ENCODE measurements around the gene POMZP3.
"Not testable (repeated sequence)": the region's sequence is repeated elsewhere in the genome, so short reads cannot be mapped to it uniquely, and the experiment has no call there.

POMZP3 gene

DNA sequence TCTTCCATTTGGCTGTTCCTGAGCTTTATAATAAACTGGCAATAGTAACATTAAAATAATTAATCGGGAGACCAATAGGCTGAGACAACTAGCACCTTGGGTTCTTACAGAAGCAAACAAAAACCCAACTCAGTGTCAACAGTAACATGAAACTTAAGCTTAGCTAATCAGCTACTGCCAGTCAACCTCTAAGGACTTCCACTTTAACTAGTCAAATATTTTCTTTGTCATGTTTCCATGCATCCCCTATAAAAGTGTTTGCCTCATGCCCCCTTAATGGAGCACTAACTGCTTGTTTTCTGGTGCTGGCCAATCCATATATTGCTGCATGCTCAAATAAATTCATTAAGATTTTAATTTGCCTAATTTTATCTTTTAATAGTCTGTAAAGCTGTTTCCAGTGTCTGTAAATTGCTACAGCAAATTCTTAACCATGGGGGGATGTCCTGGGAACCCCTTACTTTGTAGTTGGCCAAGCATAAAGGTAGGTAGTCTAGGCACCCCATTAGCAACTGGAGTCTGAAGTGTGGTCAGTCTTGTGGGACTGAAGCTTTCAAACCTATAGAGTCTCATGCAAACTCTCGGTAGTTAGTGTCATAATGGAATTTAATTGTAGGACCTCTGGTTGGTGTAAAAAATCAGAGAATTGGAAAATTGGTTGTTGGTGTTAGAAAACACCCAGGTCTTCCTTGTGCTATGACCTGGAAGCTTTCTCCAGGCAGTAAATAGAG, 40.3 kb downstream of the POMZP3 start:
- DNase-seq = not testable (repeated sequence)

DNA sequence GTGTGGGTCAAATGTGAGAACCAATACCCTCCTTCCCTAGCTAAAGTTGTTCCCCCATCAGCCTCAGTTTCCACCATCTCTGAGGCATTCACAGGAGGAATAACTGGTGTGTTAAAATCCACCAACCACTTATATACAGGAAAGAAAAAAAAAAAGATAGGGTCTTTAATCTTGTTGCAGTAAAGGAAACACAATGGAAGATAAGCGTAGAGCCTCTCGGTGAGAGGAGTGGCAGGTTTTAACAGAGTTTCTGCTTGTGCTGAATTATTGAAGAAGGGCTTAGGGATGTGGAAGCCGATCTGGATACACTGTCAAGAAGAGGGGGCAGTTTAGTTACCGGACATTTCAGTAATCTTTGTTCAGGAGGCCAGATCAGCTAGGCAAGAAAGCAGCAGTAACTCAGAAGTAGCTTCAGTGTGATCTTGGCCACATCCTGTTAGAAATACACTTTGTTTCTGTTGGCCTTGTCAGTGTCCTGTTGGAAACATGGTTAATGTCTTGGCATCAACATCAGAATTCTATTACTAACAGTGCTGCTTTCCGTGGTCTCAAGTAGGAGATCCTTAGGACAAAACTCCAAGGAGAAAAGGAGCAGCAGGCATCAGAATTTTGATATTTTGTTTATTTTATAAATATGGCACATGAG, 43.3 kb downstream of the POMZP3 start:
- DNase-seq = not testable (repeated sequence)

DNA sequence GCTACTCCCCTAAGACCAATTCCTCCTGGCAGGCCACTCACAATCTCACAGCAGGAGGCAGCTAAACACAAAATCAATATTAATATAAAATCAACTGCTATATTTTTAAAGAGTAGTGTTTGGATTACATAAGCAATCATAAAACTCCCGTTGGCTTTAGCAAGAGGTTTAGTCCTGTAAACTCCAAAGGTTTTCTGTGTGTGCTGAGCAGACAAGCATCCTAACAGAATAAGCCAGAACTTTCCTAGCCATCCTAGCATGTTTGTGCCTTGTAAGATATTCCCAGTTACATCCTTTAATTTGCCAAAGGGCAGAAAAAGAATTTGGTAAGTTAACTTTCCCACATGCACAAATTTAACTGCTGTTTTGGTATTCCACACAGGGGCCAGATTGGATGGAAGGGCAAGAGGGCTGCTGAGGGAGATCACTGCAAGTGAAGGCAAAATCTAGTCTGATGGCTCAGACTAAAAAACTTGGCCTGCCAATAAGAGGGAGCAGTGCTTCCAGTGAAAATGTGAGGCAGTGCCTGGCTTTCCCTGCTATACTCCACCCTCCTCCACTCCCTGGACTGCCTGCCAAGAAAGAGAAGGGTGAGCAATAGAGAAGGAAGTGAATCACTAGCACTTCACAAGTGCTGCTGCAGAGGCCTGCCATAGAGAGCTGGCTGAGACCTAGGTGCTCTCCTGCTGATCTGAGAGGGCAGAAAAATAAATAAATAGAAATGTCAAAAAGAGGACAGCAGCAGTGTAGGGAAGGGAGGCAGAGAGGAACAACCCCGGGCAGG, 44.0 kb downstream of the POMZP3 start:
- DNase-seq = not testable (repeated sequence)

DNA sequence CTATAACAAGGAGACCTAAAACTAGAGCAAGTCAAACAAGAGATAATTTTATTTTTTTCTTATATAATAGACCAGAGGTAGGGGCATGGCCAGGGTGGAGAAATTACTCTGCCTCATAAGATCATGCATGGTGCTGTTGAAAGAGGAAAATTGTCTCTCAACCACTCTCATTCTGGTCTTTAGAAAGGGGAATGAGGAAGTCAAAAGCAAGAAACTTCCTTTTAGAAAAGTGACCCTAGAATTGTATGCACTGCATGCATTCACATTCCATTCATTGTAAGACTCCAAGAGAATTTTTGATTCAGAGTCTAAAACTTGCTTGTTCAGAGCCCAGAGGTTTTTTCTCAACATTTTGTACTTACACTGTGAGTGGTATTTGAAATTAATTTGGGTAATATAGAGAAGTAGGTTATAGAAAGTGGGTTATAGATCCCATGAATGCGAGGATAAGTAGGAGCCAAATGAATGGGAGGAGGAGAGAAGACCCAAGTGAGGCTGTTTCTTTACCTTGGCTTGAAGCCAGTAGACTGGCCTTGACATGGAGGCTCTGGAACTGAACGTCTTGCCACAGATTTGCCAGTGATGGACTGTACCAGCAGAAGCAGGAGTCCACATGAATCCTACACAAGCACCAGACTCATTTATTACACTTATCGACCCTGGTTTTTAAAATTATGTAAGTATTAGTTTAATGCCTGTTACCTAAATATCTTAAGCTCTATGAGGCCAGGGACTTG, 51.0 kb downstream of the POMZP3 start:
- DNase-seq = not testable (repeated sequence)

DNA sequence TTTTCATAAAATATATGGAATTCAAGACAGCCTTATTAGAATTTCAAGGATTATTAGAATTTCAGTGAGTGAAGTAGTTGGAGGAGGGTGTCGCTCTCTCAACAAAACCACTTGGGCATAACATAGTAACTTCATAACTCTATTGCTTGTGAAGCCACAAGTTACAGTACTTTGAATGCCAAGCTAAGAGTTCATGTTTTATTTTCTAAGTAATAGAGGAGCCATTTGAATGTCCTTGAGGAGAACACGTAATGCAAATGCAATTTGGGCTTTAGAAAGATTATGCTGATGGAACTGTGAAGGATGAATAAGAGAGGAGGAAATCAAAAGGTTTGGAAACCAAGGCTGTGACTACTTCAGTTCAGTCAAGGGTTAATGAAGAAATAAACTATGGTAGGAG, 51.6 kb downstream of the POMZP3 start:
- DNase-seq = not testable (repeated sequence)

DNA sequence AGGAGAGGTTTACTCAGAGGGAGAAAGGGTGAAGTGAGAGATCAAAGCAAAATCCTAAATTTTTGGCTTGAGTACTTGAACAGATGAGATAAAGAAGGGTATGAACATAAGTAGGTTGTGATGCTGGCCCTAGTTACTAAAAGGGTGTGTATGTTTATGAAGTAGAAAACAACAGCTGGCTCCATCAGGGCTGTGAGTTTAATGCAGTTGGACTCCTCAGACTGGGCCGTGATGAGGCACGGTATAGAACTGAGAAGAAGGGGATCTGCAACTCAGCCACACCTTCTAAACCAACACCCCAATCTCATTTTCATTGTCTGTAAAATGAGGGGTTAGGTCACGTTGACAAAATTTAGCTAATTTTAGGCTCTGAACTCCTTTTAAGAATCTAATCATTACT, 54.8 kb downstream of the POMZP3 start:
- DNase-seq = not testable (repeated sequence)

DNA sequence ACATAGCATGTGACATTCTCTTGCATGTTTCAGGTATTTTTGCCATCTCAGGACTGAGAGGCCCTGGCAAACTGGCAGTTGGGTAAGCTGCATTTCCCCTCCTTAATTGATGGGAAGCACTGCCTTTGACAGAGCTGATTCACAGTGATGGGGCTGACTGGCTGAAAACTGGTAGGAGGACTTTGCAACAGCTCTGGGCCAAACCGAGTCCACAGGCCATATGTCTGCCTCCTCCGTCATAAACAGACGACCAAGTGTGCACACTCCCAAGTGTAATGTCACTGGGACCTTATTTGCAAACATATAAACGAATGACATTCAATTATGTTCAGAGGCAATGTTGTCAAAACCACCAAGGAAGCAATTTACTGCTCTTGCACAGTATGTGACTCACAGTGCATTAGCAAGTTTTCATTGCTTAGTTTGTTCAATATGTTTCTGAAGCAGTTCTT, 56.7 kb downstream of the POMZP3 start:
- not testable (repeated sequence) for DNase-seq

DNA sequence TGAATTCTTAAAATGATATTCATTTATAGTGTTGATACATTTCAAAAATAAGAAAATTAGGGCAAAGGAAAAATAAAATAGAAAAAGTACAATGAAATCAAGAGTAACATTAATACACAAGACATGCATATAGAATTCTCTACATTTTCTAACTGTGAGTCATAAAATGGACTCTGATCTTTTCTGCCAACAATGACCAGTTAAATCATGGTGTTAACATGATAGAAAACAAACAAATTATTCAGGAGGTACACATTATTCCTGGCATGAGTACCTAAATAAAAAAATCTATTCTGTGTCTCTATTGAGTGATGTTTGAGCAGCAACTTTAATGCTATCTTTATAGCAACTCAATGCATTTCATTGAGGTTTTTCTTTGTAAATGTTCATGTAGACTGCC, 58.3 kb downstream of the POMZP3 start:
- DNase-seq = not testable (repeated sequence)

DNA sequence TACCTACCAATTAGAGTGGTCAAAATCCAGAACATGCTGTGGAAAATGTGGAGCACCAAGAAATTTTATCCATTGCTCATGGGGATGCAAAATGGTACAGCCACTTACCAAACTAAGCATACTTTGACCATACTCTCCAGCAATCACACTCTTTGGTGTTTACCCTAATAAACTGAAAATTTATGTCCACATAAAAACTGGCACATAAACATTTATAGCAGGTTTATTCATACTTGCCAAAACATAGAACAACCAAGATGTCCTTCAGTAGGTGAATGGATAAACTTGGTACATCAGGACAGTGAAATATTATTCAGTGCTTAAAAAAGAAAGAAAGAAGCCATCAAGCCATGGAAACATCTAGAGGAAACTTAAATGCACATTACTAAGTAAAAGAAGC, 59.3 kb downstream of the POMZP3 start:
- DNase-seq = not testable (repeated sequence)

DNA sequence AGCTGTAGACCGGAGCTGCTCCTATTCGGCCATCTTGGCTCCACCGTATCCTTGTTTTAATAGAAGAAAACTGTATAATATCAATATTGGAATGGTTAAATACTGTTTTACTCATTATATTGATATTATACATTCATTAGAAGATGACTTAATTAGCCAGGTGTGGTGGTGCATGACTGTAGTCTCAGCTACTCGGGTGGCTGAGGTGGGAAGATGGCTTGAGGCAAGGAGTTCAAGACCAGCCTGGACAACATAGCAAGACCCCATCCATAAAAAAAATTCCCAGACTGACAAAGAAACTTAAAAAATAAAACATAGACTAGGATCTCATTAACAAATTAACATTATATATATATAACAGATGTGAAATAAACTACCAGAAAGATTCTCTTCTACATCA, 59.8 kb downstream of the POMZP3 start:
- not testable (repeated sequence) for DNase-seq

DNA sequence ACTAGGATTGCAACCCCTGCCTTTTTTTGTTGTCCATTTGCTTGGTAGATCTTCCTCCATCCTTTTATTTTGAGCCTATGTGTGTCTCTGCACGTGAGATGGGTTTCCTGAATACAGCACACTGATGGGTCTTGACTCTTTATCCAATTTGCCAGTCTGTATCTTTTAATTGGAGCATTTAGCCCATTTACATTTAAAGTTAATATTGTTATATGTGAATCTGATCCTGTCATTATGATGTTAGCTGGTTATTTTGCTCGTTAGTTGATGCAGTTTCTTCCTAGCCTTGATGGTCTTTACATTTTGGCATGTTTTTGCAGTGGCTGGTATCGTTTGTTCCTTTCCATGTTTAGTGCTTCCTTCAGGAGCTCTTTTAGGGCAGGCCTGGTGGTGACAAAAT, 62.1 kb downstream of the POMZP3 start:
- DNase-seq = not testable (repeated sequence)

DNA sequence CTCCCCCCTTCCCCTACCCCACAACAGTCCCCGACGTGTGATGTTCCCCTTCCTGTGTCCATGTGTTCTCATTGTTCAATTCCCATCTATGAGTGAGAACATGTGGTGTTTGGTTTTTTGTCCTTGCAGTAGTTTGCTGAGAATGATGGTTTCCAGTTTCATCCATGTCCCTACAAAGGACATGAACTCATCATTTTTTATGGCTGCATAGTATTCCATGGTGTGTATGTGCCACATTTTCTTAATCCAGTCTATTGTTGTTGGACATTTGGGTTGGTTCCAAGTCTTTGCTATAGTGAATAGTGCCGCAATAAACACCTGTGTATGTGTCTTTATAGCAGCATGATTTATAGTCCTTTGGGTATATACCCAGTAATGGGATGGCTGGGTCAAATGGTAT, 65.7 kb downstream of the POMZP3 start:
- DNase-seq = not testable (repeated sequence)

DNA sequence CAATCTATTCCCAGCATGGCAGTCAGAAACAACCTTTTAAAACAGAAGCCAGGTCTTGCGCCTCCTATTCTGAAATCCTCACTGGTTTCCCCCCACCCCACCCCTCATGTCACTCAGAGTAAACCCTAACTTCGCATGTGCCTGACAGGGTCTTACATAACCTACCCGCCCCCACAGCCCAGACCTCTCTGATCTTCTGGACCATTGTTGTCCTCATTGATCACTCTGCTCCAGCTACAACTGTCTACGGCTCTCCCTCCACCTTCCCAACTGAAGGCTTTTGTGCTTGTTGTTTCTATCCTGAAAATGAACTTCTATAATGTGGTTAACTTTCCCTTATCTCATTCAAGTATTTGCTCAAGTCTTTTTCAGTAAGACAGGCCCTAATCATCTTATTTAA, 66.9 kb downstream of the POMZP3 start:
- not testable (repeated sequence) for DNase-seq

All from NCI-H187 (cell line).